Gastroesophageal sphincter (tissue), 4 donors: ENCODE measurements around the gene PLCZ1. TPM values are rescaled to one million over a fixed set of nuclear protein-coding genes. Genes with fewer than 3 reads are reported as not detected.

Experiments
- ATAC-seq: fragments of 150-250 bp; one replicate; pipeline ENCODE4 v1.9.1; 2016; ENCODE audit warnings: mild to moderate bottlenecking, moderate library complexity
- H3K27ac ChIP-seq, 4 donors: fragments of 200-600 bp; sonication (generic) in 3 of 4; 1 replicate in 3 of 4; 2 replicates in 1 of 4; pipeline ENCODE4 v1.5.1; 2016 to 2019
- H3K27me3 ChIP-seq: fragments of 200-600 bp; sonication (generic); one replicate; pipeline ENCODE4 v1.5.1; 2019
- H3K36me3 ChIP-seq, 2 donors: fragments of 200-600 bp; sonication (generic); one replicate each; pipeline ENCODE4 v1.5.1; 2019; ENCODE audit warnings: control low read depth in 1 of 2
- H3K4me1 ChIP-seq, 3 donors: fragments of 200-600 bp; sonication (generic); 1 replicate in 2 of 3; 2 replicates in 1 of 3; pipeline ENCODE4 v1.5.1; 2016 to 2019; ENCODE audit warnings: control low read depth in 2 of 3
- H3K4me3 ChIP-seq, 2 donors: fragments of 200-600 bp; sonication (generic); one replicate each; pipeline ENCODE4 v1.5.1; 2019; ENCODE audit warnings: mild to moderate bottlenecking in 1 of 2, moderate library complexity in 1 of 2
- H3K9me3 ChIP-seq, 3 donors: fragments of 200-600 bp; sonication (generic); one replicate each; pipeline ENCODE4 v1.5.1; 2017 to 2019; ENCODE audit warnings: control low read depth in 2 of 3
- EP300 ChIP-seq: sonication (generic); formaldehyde crosslinking; IDR thresholded peaks from one replicate; pipeline ENCODE4 v1.6.1; 2017; ENCODE audit warnings: antibody characterized with exemption, mild to moderate bottlenecking
- POLR2A ChIP-seq, 2 donors: fragments of 450-650 bp; IDR thresholded peaks; one replicate each; pipeline ENCODE4 v1.6.1; 2017; ENCODE audit warnings: antibody characterized with exemption in 2 of 2, mild to moderate bottlenecking in 2 of 2, moderate library complexity in 1 of 2
- POLR2AphosphoS5 ChIP-seq: sonication (generic); formaldehyde crosslinking; IDR thresholded peaks from one replicate; pipeline ENCODE4 v1.6.1; 2017; ENCODE audit warnings: antibody characterized with exemption
- WGBS, 2 donors: methylation state at CpG; one replicate each; pipeline ENCODE4 v1.1.5; 2018; ENCODE audit warnings: low coverage in 1 of 2; 5-methylcytosine and 5-hydroxymethylcytosine counted together
- total RNA-seq, 4 donors: library from RNA; depleted of rRNA; stranded (reverse); fragments of >200 nt; gene quantifications; one replicate each; pipeline ENCODE4 v1.1.0, GENCODE V29; 2016
- TF ChIP-seq, protein P1 (sequence below), 4 experiments: fragments of 200-600 bp in 2 of 4; fragments of 450-650 bp in 2 of 4; sonication (generic) in 1 of 4; IDR thresholded peaks; one replicate each; pipeline ENCODE4 v1.5.1; 2017 to 2019; ENCODE audit warnings: antibody characterized with exemption in 4 of 4, mild to moderate bottlenecking in 2 of 4, moderate library complexity in 2 of 4

Gene PLCZ1
- total RNA-seq, 4 donors from 2014 or later = 0.93 TPM; not detected in 3

DNA sequence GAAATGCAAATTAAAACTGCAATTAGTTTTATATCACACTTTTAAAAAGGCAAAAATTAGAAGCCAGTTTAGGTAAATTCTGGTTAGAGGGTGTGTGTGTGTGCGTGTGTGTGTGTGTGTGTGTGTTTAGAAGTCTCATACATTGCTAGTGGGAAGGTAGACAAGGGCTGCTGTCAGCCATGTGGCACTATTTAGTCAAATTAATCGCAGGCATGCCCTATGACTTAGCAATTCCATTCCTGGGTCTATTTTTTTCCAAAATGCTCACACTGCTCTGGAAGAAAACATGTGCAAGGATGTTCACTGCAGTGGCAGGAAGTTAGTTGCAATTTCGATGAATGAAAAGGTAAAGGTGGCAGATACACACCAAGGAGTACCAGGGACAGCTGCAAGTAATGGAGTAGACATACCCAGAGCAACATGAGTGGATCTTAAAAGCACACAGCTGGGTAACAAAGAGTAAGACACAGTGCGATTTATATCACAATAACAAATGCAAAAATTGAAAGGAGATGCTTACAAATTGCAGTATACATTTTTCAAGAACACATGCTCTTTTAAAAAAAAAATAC, 11.7 kb upstream of the PLCZ1 start:
- Histone ChIP-seq H3K27me3 (no peaks in the 10 kb centered on the region), H3K4me1 (peaks cover 0 to 42% (median 10%) of the 10 kb centered on the region in 3 donors), H3K36me3 (no peaks in the 10 kb centered on the region), H3K9me3 (no peaks in the 10 kb centered on the region), H3K4me3 (no peak overlapping the region), H3K27ac (no peak overlapping the region)
- no peak for ATAC-seq
- no peak for TF ChIP-seq POLR2AphosphoS5
- WGBS, 2 donors = 55 to 89% methylated on average over 3 to 4 of the region's 4 CpGs

DNA sequence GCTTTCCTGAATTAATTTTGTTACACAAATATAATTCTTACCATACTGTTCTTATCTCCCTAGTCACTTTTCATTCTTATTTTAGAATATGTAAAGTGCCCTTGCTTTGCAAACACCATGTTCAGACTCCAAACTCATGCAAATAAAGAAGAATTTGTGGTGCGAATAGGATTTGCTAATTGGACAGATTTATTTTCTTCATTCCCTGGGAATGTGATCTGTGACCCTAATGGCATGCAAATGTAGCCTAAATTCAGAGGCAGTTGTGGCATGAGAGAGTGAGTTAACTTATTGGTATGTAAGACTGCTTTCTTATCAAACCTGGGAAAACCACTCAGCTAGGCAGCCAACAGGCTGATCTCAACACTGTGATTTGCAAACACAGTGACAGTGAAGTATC, 10.1 kb upstream of the PLCZ1 start:
- ATAC-seq = no peak
- H3K27ac ChIP-seq = no peak overlapping the region

DNA sequence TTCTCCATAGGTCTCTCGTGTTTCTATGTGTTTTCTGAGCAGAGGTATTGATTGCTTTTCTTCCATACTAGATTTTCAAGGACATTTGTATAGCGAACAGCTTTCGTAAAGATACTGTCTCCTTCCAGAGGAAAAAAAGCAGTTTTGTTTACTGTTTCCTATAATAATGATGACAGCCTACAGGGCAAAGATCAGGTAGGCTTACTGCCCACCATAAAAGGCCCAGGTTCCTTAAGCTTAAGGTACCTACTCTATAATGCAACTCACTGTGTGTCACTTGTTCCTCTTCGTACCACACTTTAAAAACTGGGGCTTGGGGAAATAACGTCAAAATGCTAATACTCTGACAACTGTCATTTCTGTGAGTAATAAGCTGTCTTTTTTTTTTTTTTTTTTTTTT, 6.7 kb downstream of the PLCZ1 start:
- WGBS, 2 donors = 79 to 91% methylated on average over 5 of the region's 5 CpGs
- TF ChIP-seq EP300 (no peak), POLR2AphosphoS5 (no peak), POLR2A (IDR thresholded peaks at IDR 0.05) (no peak)
- TF ChIP-seq, protein P1, sequence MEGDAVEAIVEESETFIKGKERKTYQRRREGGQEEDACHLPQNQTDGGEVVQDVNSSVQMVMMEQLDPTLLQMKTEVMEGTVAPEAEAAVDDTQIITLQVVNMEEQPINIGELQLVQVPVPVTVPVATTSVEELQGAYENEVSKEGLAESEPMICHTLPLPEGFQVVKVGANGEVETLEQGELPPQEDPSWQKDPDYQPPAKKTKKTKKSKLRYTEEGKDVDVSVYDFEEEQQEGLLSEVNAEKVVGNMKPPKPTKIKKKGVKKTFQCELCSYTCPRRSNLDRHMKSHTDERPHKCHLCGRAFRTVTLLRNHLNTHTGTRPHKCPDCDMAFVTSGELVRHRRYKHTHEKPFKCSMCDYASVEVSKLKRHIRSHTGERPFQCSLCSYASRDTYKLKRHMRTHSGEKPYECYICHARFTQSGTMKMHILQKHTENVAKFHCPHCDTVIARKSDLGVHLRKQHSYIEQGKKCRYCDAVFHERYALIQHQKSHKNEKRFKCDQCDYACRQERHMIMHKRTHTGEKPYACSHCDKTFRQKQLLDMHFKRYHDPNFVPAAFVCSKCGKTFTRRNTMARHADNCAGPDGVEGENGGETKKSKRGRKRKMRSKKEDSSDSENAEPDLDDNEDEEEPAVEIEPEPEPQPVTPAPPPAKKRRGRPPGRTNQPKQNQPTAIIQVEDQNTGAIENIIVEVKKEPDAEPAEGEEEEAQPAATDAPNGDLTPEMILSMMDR (IDR thresholded peaks at IDR 0.05) = no peak
- no peak for ATAC-seq
- Histone ChIP-seq H3K36me3 (no peaks in the 10 kb centered on the region), H3K4me3 (no peak overlapping the region), H3K27me3 (no peaks in the 10 kb centered on the region), H3K9me3 (peaks cover 0 to 15% (median 0%) of the 10 kb centered on the region in 3 donors), H3K4me1 (no peaks in the 10 kb centered on the region), H3K27ac (no peak overlapping the region)

More for the DNA sequence above, 10.1 kb upstream of the PLCZ1 start:
- H3K9me3 ChIP-seq = no peaks in the 10 kb centered on the region
- no peaks in the 10 kb centered on the region for H3K36me3 ChIP-seq
- peaks cover 0 to 26% (median 0%) of the 10 kb centered on the region in 3 donors for H3K4me1 ChIP-seq
- no peak overlapping the region for H3K4me3 ChIP-seq
- no peak for TF ChIP-seq EP300
- no peak for TF ChIP-seq POLR2AphosphoS5
- TF ChIP-seq POLR2A (IDR thresholded peaks at IDR 0.05) = no peak
- TF ChIP-seq, protein P1 (IDR thresholded peaks at IDR 0.05) = no peak
- no peaks in the 10 kb centered on the region for H3K27me3 ChIP-seq
- 46 to 89% methylated on average over 1 of the region's 1 CpG for WGBS, 2 donors

DNA sequence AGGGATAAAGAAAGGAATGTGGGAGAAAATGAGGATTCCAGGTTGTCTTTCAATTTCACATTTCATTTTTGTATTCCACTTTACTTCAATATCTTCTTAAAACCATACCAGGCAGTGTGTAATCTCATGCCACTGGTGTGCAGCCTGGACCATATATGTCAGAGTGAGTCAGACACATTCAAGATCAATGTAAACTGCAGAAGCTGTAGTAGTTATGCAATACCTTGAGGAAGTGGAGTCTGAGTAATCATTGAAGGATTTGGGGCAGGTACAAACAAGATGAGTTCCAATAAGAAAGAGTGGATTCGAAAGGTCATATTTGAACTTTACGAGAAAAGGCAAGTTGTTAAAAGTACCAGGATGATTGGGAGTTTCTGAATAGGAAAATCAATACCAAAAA, 14.1 kb downstream of the PLCZ1 start:
- Histone ChIP-seq H3K27me3 (no peaks in the 10 kb centered on the region), H3K4me1 (no peaks in the 10 kb centered on the region), H3K27ac (no peak overlapping the region), H3K4me3 (no peak overlapping the region), H3K9me3 (no peaks in the 10 kb centered on the region), H3K36me3 (no peaks in the 10 kb centered on the region)
- TF ChIP-seq POLR2AphosphoS5 = no peak
- TF ChIP-seq, protein P1 (IDR thresholded peaks at IDR 0.05) = no peak
- no peak for TF ChIP-seq EP300
- no peak for TF ChIP-seq POLR2A (IDR thresholded peaks at IDR 0.05)
- 97 to 100% methylated on average over 2 of the region's 2 CpGs for WGBS, 2 donors
- ATAC-seq = no peak

DNA sequence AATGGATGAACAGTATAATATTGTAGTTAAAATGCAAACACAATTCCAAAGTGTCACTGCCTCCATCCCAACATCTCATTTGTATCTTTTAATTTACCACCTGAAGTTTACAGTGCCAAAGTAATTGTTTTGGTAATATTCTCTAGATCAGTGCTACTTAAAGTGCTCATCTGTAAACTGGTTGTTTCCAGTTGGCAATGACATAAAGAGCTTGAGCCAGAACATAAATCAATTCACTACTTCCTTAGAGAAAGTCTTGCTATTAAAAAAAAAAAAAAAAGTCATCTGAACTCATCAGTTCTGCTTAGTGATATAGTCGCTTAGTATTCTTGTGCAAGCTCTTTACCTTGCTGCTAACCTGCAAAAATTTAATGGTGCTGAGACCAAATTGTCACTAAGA, 16.4 kb downstream of the PLCZ1 start:
- WGBS, 2 donors = 60 to 95% methylated on average over 1 of the region's 1 CpG
- ATAC-seq = no peak

More for the DNA sequence above, 16.4 kb downstream of the PLCZ1 start:
- Histone ChIP-seq H3K4me1 (no peaks in the 10 kb centered on the region), H3K27ac (no peak overlapping the region), H3K27me3 (no peaks in the 10 kb centered on the region), H3K4me3 (no peak overlapping the region), H3K9me3 (no peaks in the 10 kb centered on the region), H3K36me3 (no peaks in the 10 kb centered on the region)
- TF ChIP-seq, protein P1 (IDR thresholded peaks at IDR 0.05) = no peak
- no peak for TF ChIP-seq EP300
- TF ChIP-seq POLR2AphosphoS5 = no peak
- TF ChIP-seq POLR2A (IDR thresholded peaks at IDR 0.05) = no peak
